ENCODE data around the gene RNF125.

- TF ChIP-seq CTCF (IDR thresholded peaks at IDR 0.05) (no peak), POLR2A (IDR thresholded peaks at IDR 0.05) (no peak), POLR2AphosphoS5 (IDR thresholded peaks at IDR 0.05; ENCODE audit: insufficient read depth in 1 of 2, low read depth in 1 of 2) (no peak)
Measured at GRCh38 chr18:32029558-32029957, 10.9 kb downstream of the RNF125 start.
